Activated gamma-delta T cell (primary cell): ENCODE data around the gene ANO9.
"Not testable (repeated sequence)": the region's sequence is repeated elsewhere in the genome, so short reads cannot be mapped to it uniquely, and the experiment has no call there.

Experiments
- DNase-seq: peaks from one replicate; lab custom pipeline; 2025; lab: John Stamatoyannopoulos, UW

ANO9 gene

GRCh38 chr11:403021-403760 lies 38.6 kb downstream of the ANO9 start:
- DNase-seq = no peak

- not testable (repeated sequence) for DNase-seq
Observed at GRCh38 chr11:401196-401595, 40.6 kb downstream of the ANO9 start.

GRCh38 chr11:400241-400689 lies 41.5 kb downstream of the ANO9 start:
- DNase-seq = no peak

GRCh38 chr11:399731-400211 lies 42.0 kb downstream of the ANO9 start:
- DNase-seq = no peak

- no peak for DNase-seq
Observed at GRCh38 chr11:398826-399225, 43.0 kb downstream of the ANO9 start.

GRCh38 chr11:396948-397548 lies 44.8 kb downstream of the ANO9 start:
- peak; percentile 29 for DNase-seq

GRCh38 chr11:396511-396947 lies 45.3 kb downstream of the ANO9 start:
- DNase-seq = no peak

GRCh38 chr11:395866-396265 lies 45.9 kb downstream of the ANO9 start:
- DNase-seq = no peak

- no peak for DNase-seq
Observed at GRCh38 chr11:394858-395655, 46.8 kb downstream of the ANO9 start.

GRCh38 chr11:394034-394857 lies 47.6 kb downstream of the ANO9 start, which contains the start of gene PKP3:
Gene PKP3, plus strand, starts transcription at chr11:394209. Its CDS starts 84 bp downstream, at chr11:394293.
- no peak for DNase-seq

GRCh38 chr11:393219-394033 lies 48.4 kb downstream of the ANO9 start:
- DNase-seq = no peak

GRCh38 chr11:392102-392777 lies 49.6 kb downstream of the ANO9 start:
- DNase-seq = no peak

- no peak for DNase-seq
Observed at GRCh38 chr11:391117-392017, 50.4 kb downstream of the ANO9 start.

- no peak for DNase-seq
Observed at GRCh38 chr11:390175-390574, 51.6 kb downstream of the ANO9 start.

GRCh38 chr11:389369-389768 lies 52.4 kb downstream of the ANO9 start:
- DNase-seq = not testable (repeated sequence)

- DNase-seq = no peak
Observed at GRCh38 chr11:387193-387793, 54.5 kb downstream of the ANO9 start.

- DNase-seq = no peak
Observed at GRCh38 chr11:386483-386882, 55.3 kb downstream of the ANO9 start.

GRCh38 chr11:385594-386351 lies 56.0 kb downstream of the ANO9 start:
- DNase-seq = no peak
